CD4-positive, alpha-beta T cell treated with Interleukin-15 for 1 hour (primary cell): ENCODE data around the gene SPATA2L.

Source experiments
- DNase-seq: peaks from one replicate; pipeline ENCODE4 v3.0.0-alpha.2; 2020

Gene SPATA2L

DNA sequence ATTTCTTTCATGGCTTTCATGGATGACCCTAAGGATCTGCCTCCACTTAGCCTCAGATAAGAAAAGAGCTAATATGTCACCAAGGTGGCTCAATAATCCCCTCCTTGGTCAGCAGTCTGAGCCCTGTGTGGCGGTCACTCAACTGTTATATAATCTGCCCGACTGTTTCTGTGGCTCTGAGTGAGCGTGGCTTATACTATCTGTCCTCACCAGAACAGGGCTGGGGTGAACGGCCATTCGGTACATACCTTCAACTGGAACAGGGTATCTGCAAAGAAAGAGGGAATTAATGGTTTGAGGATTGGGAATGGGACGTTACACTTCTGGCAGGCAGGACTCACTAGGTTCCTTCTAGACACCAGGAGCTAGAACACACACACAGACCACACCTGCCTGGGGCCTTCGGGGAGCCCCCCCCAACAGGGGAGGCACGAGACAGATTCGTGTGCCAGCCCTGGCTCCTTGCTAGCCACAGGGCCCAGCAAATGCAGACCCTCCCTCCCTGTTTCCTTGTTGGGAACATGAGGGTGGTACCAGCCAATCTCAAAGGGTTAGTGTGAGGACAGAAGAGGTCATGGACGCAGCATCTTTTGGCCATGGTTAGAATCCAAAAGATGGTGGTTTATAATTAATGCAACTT is 47.7 kb downstream of the SPATA2L start:
- DNase-seq: no peak

DNA sequence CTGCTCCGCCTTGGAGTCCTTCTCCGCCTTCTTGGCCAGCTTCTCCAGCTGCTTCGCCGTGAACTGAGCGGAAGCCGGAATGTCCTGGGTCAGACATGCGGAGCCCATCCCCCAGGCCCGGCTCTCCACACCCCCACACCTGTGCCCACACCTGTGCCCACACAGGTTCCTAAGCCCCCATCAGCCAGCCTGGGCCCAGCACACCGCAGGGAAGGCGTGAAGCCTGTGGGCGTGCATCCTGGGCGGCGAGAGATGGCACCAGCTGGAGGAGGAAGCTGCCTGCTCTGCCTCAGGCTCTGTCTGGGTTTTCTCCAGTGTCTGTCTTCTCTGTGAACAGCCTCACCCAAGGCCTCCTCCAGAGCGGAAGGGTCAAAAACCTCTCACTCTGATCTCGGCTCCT is 49.9 kb downstream of the SPATA2L start:
- no peak for DNase-seq

DNA sequence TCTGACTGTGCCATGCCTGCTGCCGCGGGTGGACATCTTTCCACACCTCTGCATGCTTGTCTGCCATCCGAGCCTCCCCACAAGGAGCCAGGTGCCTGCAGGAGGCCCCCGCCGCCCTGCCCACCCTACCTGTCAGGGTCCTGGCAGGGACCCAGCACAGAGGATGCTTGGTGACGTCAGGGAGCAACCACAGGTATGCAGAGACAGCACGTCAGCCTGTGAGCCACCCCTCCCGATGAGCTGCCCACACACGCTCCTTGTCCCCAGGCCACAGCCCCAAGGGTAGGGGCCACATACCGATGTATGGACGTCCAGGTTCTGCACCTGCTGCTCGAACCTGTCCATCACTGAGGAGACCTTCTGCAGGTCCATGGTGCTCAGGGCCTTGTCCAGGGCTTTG is 54.6 kb downstream of the SPATA2L start:
- no peak for DNase-seq
